GM19397 (cell line): Measurements from ENCODE around the gene DDX3Y.

Source experiments
- ATAC-seq: cut with Tn5 transposase; IDR thresholded peaks from one replicate; pipeline ENCODE4 v1.9.1; 2021; ENCODE audit warnings: mild to moderate bottlenecking, moderate library complexity; ENCODE audit not compliant: unreplicated experiment

DDX3Y gene

GRCh38 chrY:12904618-12905516 lies at the start of gene DDX3Y:
TSS of gene DDX3Y (plus strand) at chrY:12904868. CDS start at chrY:12904937, 69 bp downstream.
- ATAC-seq = peak; percentile 87

GRCh38 chrY:12855791-12856275 lies 48.8 kb upstream of the DDX3Y start:
- ATAC-seq = no peak

- ATAC-seq = no peak
Measured at GRCh38 chrY:12867960-12868359, 36.7 kb upstream of the DDX3Y start.

- ATAC-seq = no peak
Measured at GRCh38 chrY:12896973-12897372, 7.7 kb upstream of the DDX3Y start.

- no peak for ATAC-seq
Measured at GRCh38 chrY:12898604-12899003, 6.1 kb upstream of the DDX3Y start.

- peak; percentile 48 for ATAC-seq
Measured at GRCh38 chrY:12905517-12905872, 827 bp downstream of the DDX3Y start.

- no peak for ATAC-seq
Measured at GRCh38 chrY:12905895-12906294, 1.2 kb downstream of the DDX3Y start.

- no peak for ATAC-seq
Measured at GRCh38 chrY:12913541-12913940, 8.9 kb downstream of the DDX3Y start.

GRCh38 chrY:12928043-12928442 lies 23.4 kb downstream of the DDX3Y start:
- no peak for ATAC-seq

- ATAC-seq = no peak
Measured at GRCh38 chrY:12941725-12942687, 37.3 kb downstream of the DDX3Y start.
